Activated B cell treated with CpG ODN at 0.5 μM for 24 hours (primary cell): ENCODE results near the gene STARD6. TPM values are rescaled to one million over a fixed set of nuclear protein-coding genes. Genes with fewer than 3 reads are reported as not detected.

Experiments
- ATAC-seq: fragments of 200-7000 bp; cut with Tn5 transposase; one replicate; pipeline ENCODE4 v1.10.0; 2021; ENCODE audit warnings: low read depth, mild to moderate bottlenecking, moderate library complexity
- CTCF ChIA-PET: fragments of 350-600 bp; sonication (Branson Sonifier 250); formaldehyde crosslinking; loops from one replicate; lab custom pipeline; 2021; ENCODE audit warnings: antibody characterized with exemption; lab: Charles Lee
- POLR2A ChIA-PET: fragments of 350-600 bp; sonication (Branson Sonifier 250); formaldehyde crosslinking; loops from one replicate; lab custom pipeline; 2021; ENCODE audit warnings: antibody characterized with exemption; lab: Charles Lee
- DNase-seq: peaks from one replicate; pipeline ENCODE4 v3.0.0; 2022
- H3K27ac Mint-ChIP-seq: one replicate; pipeline ENCODE4 v1.8.0; 2020; ENCODE audit warnings: mixed read lengths
- H3K27me3 Mint-ChIP-seq: one replicate; pipeline ENCODE4 v1.8.0; 2021; ENCODE audit warnings: mixed read lengths
- H3K36me3 Mint-ChIP-seq: one replicate; pipeline ENCODE4 v1.8.0; 2021; ENCODE audit warnings: low read depth, mixed read lengths
- H3K4me1 Mint-ChIP-seq: one replicate; pipeline ENCODE4 v1.8.0; 2021; ENCODE audit warnings: mixed read lengths
- H3K4me3 Mint-ChIP-seq: one replicate; pipeline ENCODE4 v1.8.0; 2020; ENCODE audit warnings: mild to moderate bottlenecking, mixed read lengths
- H3K9me3 Mint-ChIP-seq: one replicate; pipeline ENCODE4 v1.8.0; 2020; ENCODE audit warnings: mixed read lengths
- CTCF ChIP-seq: fragments of 200-600 bp; IDR thresholded peaks from one replicate; pipeline ENCODE4 v1.8.0; 2022; ENCODE audit warnings: antibody characterized with exemption, mild to moderate bottlenecking
- intact Hi-C: fragments of 100-400 bp; cut with micrococcal nuclease; formaldehyde crosslinking; loops from one replicate; pipeline ENCODE4 v1.15.1; 2024
- total RNA-seq: library from RNA; stranded (reverse); gene quantifications from 2 replicates; pipeline ENCODE4 v1.2.3, GENCODE V29; 2022

STARD6 gene
- total RNA-seq, 1 donor from 2014 or later: not detected

- Mint-ChIP-seq H3K4me1 (no peaks in the 10 kb centered on the region), H3K9me3 (no peaks in the 10 kb centered on the region), H3K4me3 (no peak overlapping the region), H3K27ac (no peak overlapping the region), H3K27me3 (peaks cover 4% of the 10 kb centered on the region), H3K36me3 (no peaks in the 10 kb centered on the region)
- ChIA-PET CTCF (no interaction called here), POLR2A (no interaction called here)
- intact Hi-C loops: no loop called here
- DNase-seq (no peak), ATAC-seq (no peak)
- TF ChIP-seq CTCF: no peak
Observed at GRCh38 chr18:54338230-54338629, 19.4 kb downstream of the STARD6 start.

- peaks cover 2% of the 10 kb centered on the region for H3K4me1 Mint-ChIP-seq
- no peak for TF ChIP-seq CTCF
- no peaks in the 10 kb centered on the region for H3K9me3 Mint-ChIP-seq
- intact Hi-C loops: no loop called here
- H3K27ac Mint-ChIP-seq: no peak overlapping the region
- H3K27me3 Mint-ChIP-seq: peaks cover 8% of the 10 kb centered on the region
- ChIA-PET POLR2A (no interaction called here), CTCF (interaction anchor here (1.7 kb wide), 1 partner anchor 12 kb away, joined by 3 read pairs; no protein-coding TSS in a partner anchor)
- ATAC-seq (no peak), DNase-seq (no peak)
- no peak overlapping the region for H3K4me3 Mint-ChIP-seq
- no peaks in the 10 kb centered on the region for H3K36me3 Mint-ChIP-seq
Observed at GRCh38 chr18:54335638-54336173, 22.0 kb downstream of the STARD6 start.

- ChIA-PET POLR2A (no interaction called here), CTCF (interaction anchor here (0.7 to 2.2 kb wide), 3 partner anchors 26 to 108 kb away, joined by 3 to 11 read pairs (median 6); no protein-coding TSS in a partner anchor)
- intact Hi-C loops: loop anchor here (2.0 kb wide), 1 partner anchor 108 kb away; no protein-coding TSS in a partner anchor
Observed at GRCh38 chr18:54330768-54331548, 26.7 kb downstream of the STARD6 start.

GRCh38 chr18:54329787-54330186, 27.9 kb downstream of the STARD6 start:
- Mint-ChIP-seq H3K4me1 (peaks cover 2% of the 10 kb centered on the region), H3K9me3 (no peaks in the 10 kb centered on the region), H3K27me3 (peaks cover 6% of the 10 kb centered on the region), H3K4me3 (no peak overlapping the region), H3K36me3 (no peaks in the 10 kb centered on the region), H3K27ac (no peak overlapping the region)
- ATAC-seq: no peak
- DNase-seq: no peak
- intact Hi-C loops: loop anchor here (2.0 kb wide), 1 partner anchor 107 kb away; no protein-coding TSS in a partner anchor
- no peak for TF ChIP-seq CTCF
- ChIA-PET POLR2A (no interaction called here), CTCF (interaction anchor here (2.2 kb wide), 1 partner anchor 107 kb away, joined by 11 read pairs; no protein-coding TSS in a partner anchor)

More at GRCh38 chr18:54330768-54331548, 26.7 kb downstream of the STARD6 start:
- H3K4me1 Mint-ChIP-seq: peaks cover 2% of the 10 kb centered on the region
- H3K27me3 Mint-ChIP-seq: peaks cover 6% of the 10 kb centered on the region
- no peaks in the 10 kb centered on the region for H3K36me3 Mint-ChIP-seq
- no peak for DNase-seq
- no peak for ATAC-seq
- TF ChIP-seq CTCF: no peak
- no peak overlapping the region for H3K27ac Mint-ChIP-seq
- no peak overlapping the region for H3K4me3 Mint-ChIP-seq
- no peaks in the 10 kb centered on the region for H3K9me3 Mint-ChIP-seq

GRCh38 chr18:54327818-54328217, 29.8 kb downstream of the STARD6 start:
- Mint-ChIP-seq H3K27me3 (peaks cover 6% of the 10 kb centered on the region), H3K4me3 (no peak overlapping the region), H3K36me3 (no peaks in the 10 kb centered on the region), H3K4me1 (peaks cover 2% of the 10 kb centered on the region), H3K27ac (no peak overlapping the region), H3K9me3 (no peaks in the 10 kb centered on the region)
- DNase-seq (no peak), ATAC-seq (no peak)
- no peak for TF ChIP-seq CTCF
- intact Hi-C loops: no loop called here
- ChIA-PET POLR2A (no interaction called here), CTCF (no interaction called here)
